Choroid plexus epithelial cell (primary cell): ENCODE results near the gene HMX1.

Experiments used
- DNase-seq: peaks from one replicate; pipeline ENCODE4 v3.0.0-alpha.2; 2010; ENCODE audit warnings: low read depth
- H3K4me3 ChIP-seq: 2 replicates; pipeline ENCODE4 v1.5.1; 2011; ENCODE audit warnings: low read depth, mild to moderate bottlenecking, control low read depth, low read length, moderate library complexity
- CTCF ChIP-seq: conservative IDR thresholded peaks from 2 replicates; pipeline ENCODE4 v1.5.1; 2011; ENCODE audit warnings: low read depth, mild to moderate bottlenecking, control low read depth, inconsistent platforms, low read length, moderate library complexity

HMX1 gene

GRCh38 chr4:8853249-8853648, 18.4 kb downstream of the HMX1 start:
- no peak for TF ChIP-seq CTCF
- no peak overlapping the region for H3K4me3 ChIP-seq
- no peak for DNase-seq

- H3K4me3 ChIP-seq, result no peak overlapping the region
- DNase-seq, result no peak
- TF ChIP-seq CTCF, result no peak
Observed at GRCh38 chr4:8852118-8852704, 19.4 kb downstream of the HMX1 start.

GRCh38 chr4:8851321-8852117, 20.1 kb downstream of the HMX1 start:
- H3K4me3 ChIP-seq, result no peak overlapping the region
- no peak for DNase-seq
- TF ChIP-seq CTCF, result no peak

- H3K4me3 ChIP-seq, result no peak overlapping the region
- no peak for TF ChIP-seq CTCF
- no peak for DNase-seq
Observed at GRCh38 chr4:8850830-8851188, 20.8 kb downstream of the HMX1 start.

- no peak for DNase-seq
- TF ChIP-seq CTCF, result no peak
Observed at GRCh38 chr4:8850074-8850829, 21.4 kb downstream of the HMX1 start.

GRCh38 chr4:8849266-8850073, 22.2 kb downstream of the HMX1 start:
- TF ChIP-seq CTCF, result no peak
- H3K4me3 ChIP-seq, result no peak overlapping the region
- DNase-seq, result no peak

More at GRCh38 chr4:8850074-8850829, 21.4 kb downstream of the HMX1 start:
- no peak overlapping the region for H3K4me3 ChIP-seq
